HEK293T (cell line): ENCODE measurements around the gene SGMS1.

Experiments used
- CTCF ChIA-PET: fragments of 350-600 bp; formaldehyde crosslinking; extraction: SDS; loops from one replicate; lab custom pipeline; 2021; ENCODE audit warnings: antibody characterized with exemption, inconsistent platforms; lab: Yijun Ruan, JAX
- POLR2A ChIA-PET: fragments of 350-600 bp; formaldehyde crosslinking; extraction: SDS; loops from one replicate; lab custom pipeline; 2020; ENCODE audit warnings: antibody characterized with exemption, inconsistent platforms; lab: Yijun Ruan, JAX
- DNase-seq: peaks from one replicate; pipeline ENCODE4 v3.0.0; 2012; ENCODE audit warnings: mixed read lengths; ENCODE audit errors: extremely low spot score
- ARNT ChIP-seq: fragments of 450-650 bp; IDR thresholded peaks from 2 replicates; pipeline ENCODE4 v1.6.1; 2017; ENCODE audit warnings: mild to moderate bottlenecking
- BHLHE40 ChIP-seq: fragments of 450-650 bp; IDR thresholded peaks from 2 replicates; pipeline ENCODE4 v1.6.1; 2016; ENCODE audit warnings: mild to moderate bottlenecking, moderate library complexity, borderline replicate concordance
- CTBP1 ChIP-seq: fragments of 450-650 bp; IDR thresholded peaks from 2 replicates; pipeline ENCODE4 v1.6.1; 2016; ENCODE audit warnings: borderline replicate concordance
- ELF4 ChIP-seq: fragments of 450-650 bp; IDR thresholded peaks from 2 replicates; pipeline ENCODE4 v1.6.1; 2017; ENCODE audit warnings: antibody characterized with exemption
- FOXA1 ChIP-seq: fragments of 450-650 bp; IDR thresholded peaks from 2 replicates; pipeline ENCODE4 v1.6.1; 2016; ENCODE audit warnings: mild to moderate bottlenecking
- FOXK2 ChIP-seq: fragments of 450-650 bp; IDR thresholded peaks from 2 replicates; pipeline ENCODE4 v1.6.1; 2016; ENCODE audit warnings: mild to moderate bottlenecking
- FOXM1 ChIP-seq: fragments of 450-650 bp; IDR thresholded peaks from 2 replicates; pipeline ENCODE4 v1.6.1; 2017; ENCODE audit warnings: mild to moderate bottlenecking, borderline replicate concordance
- HDGF ChIP-seq: fragments of 450-650 bp; IDR thresholded peaks from 2 replicates; pipeline ENCODE4 v1.6.1; 2017; ENCODE audit warnings: antibody characterized with exemption, borderline replicate concordance
- L3MBTL2 ChIP-seq: fragments of 450-650 bp; conservative IDR thresholded peaks from 2 replicates; pipeline ENCODE4 v1.6.1; 2016; ENCODE audit warnings: mild to moderate bottlenecking
- LEF1 ChIP-seq: fragments of 450-650 bp; IDR thresholded peaks from 2 replicates; pipeline ENCODE4 v1.6.1; 2017; ENCODE audit warnings: mild to moderate bottlenecking, borderline replicate concordance
- NFRKB ChIP-seq: fragments of 450-650 bp; IDR thresholded peaks from 2 replicates; pipeline ENCODE4 v1.6.1; 2016; ENCODE audit warnings: mild to moderate bottlenecking, moderate library complexity
- PKNOX1 ChIP-seq: fragments of 450-650 bp; IDR thresholded peaks from 2 replicates; pipeline ENCODE4 v1.6.1; 2016
- SP1 ChIP-seq: fragments of 450-650 bp; IDR thresholded peaks from 2 replicates; pipeline ENCODE4 v1.6.1; 2017
- SUZ12 ChIP-seq: fragments of 450-650 bp; IDR thresholded peaks from 2 replicates; pipeline ENCODE4 v1.6.1; 2016; ENCODE audit warnings: mild to moderate bottlenecking
- TARDBP ChIP-seq: fragments of 450-650 bp; IDR thresholded peaks from 2 replicates; pipeline ENCODE4 v1.6.1; 2016
- ZNF384 ChIP-seq: fragments of 450-650 bp; IDR thresholded peaks from 2 replicates; pipeline ENCODE4 v1.6.1; 2016

Gene SGMS1

GRCh38 chr10:50593523-50594376 lies 30.0 kb downstream of the SGMS1 start:
- ChIA-PET CTCF (interaction anchor here (1.7 kb wide), 1 partner anchor 28 kb away, joined by 4 read pairs; no protein-coding TSS in a partner anchor), POLR2A (no interaction called here)
- DNase-seq, result no peak
- TF ChIP-seq L3MBTL2 (no peak), PKNOX1 (no peak), HDGF (no peak), SUZ12 (no peak), TARDBP (no peak), LEF1 (no peak), FOXK2 (no peak), ZNF384 (no peak), ELF4 (no peak), ARNT (no peak), CTBP1 (no peak), SP1 (no peak), FOXA1 (no peak)

- TF ChIP-seq ELF4 (no peak), FOXM1 (no peak), ZNF384 (no peak), SUZ12 (no peak), PKNOX1 (no peak), NFRKB (no peak), FOXK2 (no peak)
- CTCF ChIA-PET, result interaction anchor here (1.7 kb wide), 1 partner anchor 27 kb away, joined by 4 read pairs; no protein-coding TSS in a partner anchor
- POLR2A ChIA-PET, result no interaction called here
- no peak for DNase-seq
Observed at GRCh38 chr10:50592961-50593418, 30.8 kb downstream of the SGMS1 start.

GRCh38 chr10:50590935-50591334 lies 32.8 kb downstream of the SGMS1 start:
- ChIA-PET POLR2A (no interaction called here), CTCF (no interaction called here)

GRCh38 chr10:50586740-50587088 lies 37.0 kb downstream of the SGMS1 start:
- POLR2A ChIA-PET, result no interaction called here
- DNase-seq, result no peak
- no peak for TF ChIP-seq CTBP1
- CTCF ChIA-PET, result no interaction called here

More at GRCh38 chr10:50590935-50591334, 32.8 kb downstream of the SGMS1 start:
- no peak for DNase-seq
- TF ChIP-seq SP1 (no peak), FOXA1 (no peak), BHLHE40 (no peak)

GRCh38 chr10:50585921-50586739 lies 37.6 kb downstream of the SGMS1 start:
- CTCF ChIA-PET, result no interaction called here
- no peak for DNase-seq
- no peak for TF ChIP-seq LEF1
- TF ChIP-seq ZNF384, result no peak
- TF ChIP-seq PKNOX1, result no peak
- TF ChIP-seq BHLHE40, result no peak
- no peak for TF ChIP-seq FOXK2
- POLR2A ChIA-PET, result no interaction called here

GRCh38 chr10:50582766-50583762 lies 40.7 kb downstream of the SGMS1 start:
- CTCF ChIA-PET, result no interaction called here

More at GRCh38 chr10:50582766-50583762, 40.7 kb downstream of the SGMS1 start:
- TF ChIP-seq ELF4, result no peak
- no peak for TF ChIP-seq SUZ12
- TF ChIP-seq ZNF384, result no peak
- no peak for TF ChIP-seq LEF1
- no peak for TF ChIP-seq L3MBTL2
- no peak for TF ChIP-seq BHLHE40
- no peak for TF ChIP-seq PKNOX1
- TF ChIP-seq CTBP1, result no peak
- no peak for TF ChIP-seq SP1
- TF ChIP-seq ARNT, result no peak
- DNase-seq, result no peak
- POLR2A ChIA-PET, result no interaction called here
